Stimulated activated naive CD4-positive, alpha-beta T cell treated with Interleukin-2 at 50 U/mL for 16 hours (primary cell): ENCODE measurements around the gene TBP.

Experiments
- DNase-seq: peaks from one replicate; lab custom pipeline; 2025; lab: John Stamatoyannopoulos, UW

The TBP gene

GRCh38 chr6:170535004-170535403 is 19.2 kb upstream of the TBP start:
- no peak for DNase-seq

GRCh38 chr6:170536671-170537070 is 17.5 kb upstream of the TBP start:
- DNase-seq: no peak

DNA sequence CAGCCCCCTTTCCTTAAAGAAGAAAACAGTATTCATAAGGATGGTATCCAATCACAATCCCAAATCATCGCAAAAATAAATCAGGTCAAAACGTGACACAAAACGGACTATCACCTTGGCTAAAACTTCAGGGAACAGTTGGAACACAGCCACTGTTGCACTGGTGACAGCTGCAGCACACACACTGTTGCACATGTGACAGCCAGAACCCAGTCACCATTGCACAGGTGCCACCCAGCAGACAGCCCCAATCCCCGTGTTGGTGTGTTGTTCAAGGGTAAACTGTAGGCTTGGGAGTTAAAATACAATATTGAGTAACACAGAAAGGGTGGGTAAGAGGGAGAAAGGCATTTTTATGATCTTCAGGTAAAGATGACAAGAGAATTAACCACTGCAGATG is 16.8 kb upstream of the TBP start:
- DNase-seq: no peak

DNA sequence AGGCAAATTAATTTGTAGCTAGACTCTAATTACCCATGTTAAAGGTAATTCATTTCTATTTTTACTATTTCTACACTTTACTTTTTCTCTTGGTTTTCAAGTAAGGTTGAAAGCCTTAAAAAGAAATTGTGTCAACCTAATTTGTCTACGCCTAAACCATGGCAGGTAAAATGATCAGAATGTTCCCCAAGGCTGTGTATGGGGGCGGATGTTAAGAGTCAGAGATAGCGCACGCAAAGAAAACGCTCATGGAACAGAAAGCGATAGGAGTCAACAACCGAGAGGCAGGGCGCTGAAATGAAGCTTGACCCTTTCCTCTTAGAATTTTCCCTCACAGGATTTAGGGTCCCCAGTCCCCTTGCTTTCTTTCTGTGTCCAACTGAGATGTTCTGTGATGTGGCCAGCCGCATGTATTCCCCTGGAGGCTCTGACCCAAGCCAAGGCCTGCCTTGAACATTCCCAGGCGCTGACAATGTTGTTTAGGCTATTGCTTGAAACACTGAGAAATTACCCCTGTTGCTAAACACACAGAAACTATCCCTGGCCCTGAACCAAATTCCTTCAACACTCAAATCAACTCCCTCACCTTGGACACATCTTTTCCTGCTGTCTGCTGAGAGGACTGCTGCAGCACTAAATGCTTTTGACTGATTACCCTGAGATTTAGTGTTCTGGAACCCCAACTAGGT is 12.0 kb upstream of the TBP start:
- DNase-seq: no peak

DNA sequence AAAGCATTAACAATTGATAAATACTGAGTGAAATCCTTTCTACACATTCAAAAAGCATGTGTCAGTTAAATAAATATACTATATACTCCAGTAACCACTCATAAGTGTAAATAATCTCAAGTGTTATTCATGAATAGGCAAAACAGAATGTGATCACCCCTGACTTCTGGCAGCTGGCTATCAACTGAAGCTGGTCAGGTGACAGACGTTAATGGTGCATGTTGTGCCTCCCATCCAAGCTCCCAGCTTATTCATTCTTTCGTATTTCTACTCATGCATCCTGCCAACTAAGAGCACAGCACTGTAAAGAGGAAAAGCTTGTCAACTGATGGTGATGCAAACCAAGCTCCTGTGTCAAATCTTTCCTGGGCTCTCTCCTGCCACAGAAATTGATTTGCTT is 8.8 kb upstream of the TBP start:
- no peak for DNase-seq

- DNase-seq: peak; percentile 87
These were observed 1.2 kb upstream of the TBP start, which contains the start of gene PSMB1 for GRCh38 chr6:170552765-170553533. Gene PSMB1, minus strand, starts transcription at chr6:170553307. Its CDS starts 65 bp downstream, at chr6:170553242.

DNA sequence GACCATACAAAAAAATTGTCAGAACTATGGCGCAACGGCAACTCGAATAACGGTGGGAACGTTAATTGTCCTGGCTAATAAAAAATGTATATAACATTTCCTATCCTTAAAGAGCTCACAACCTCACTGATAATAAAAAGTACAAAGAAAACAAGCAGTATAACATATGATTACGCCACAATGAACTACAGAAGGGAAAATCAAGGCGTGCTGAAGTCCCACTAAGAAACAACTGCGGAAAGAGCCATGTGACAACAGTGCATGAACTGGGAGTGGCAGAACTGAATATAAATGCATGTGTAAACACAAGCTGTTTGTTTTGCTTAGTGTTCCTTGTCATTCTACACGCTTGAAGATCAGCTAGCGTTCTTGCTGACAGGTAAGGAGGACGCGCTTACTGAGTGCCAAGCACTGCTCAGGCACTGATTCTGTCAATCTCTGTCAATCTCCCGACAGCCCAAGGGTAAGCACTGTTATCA is 596 bp upstream of the TBP start:
- DNase-seq: peak; percentile 59

DNA sequence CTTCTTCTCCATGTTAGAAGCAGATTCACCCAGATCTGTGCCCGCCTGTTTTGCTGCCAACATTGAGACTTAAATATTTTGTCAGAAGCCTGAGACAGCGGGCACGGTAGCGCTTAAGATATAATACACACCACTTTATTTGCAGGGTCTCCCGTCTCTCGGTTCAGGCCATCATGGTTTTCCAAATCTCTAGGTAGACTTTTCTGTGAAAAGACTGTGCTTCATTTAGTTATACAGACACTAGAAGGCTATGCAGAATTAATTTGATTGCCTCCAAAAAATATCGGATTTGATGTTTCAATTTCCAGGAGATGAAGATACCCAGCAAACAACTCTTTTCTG is 598 bp downstream of the TBP start:
- DNase-seq: no peak

DNA sequence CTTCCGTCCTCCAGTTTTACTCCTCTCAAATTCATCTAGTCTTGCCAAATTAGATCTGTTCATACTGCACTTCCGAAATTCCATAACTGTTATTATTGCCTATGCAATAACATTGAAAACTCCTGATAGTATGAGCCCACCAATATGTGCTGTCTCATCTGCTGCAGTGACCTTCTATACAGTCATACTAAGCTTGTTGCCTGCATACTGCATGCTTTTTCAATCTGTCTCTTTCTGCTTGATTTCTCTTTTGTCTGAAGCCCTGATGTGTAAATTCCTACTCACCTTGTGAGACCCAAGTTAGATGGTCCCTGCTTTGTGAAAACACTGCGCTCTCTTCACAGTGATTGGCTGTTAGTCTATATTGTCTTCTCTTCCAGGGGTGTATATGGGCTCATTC is 1.1 kb downstream of the TBP start:
- no peak for DNase-seq

- DNase-seq: no peak
These were observed 7.4 kb downstream of the TBP start for GRCh38 chr6:170561555-170561954.

GRCh38 chr6:170564936-170565530 is 10.9 kb downstream of the TBP start:
- no peak for DNase-seq

GRCh38 chr6:170572704-170573466 is 18.7 kb downstream of the TBP start:
- DNase-seq: no peak

DNA sequence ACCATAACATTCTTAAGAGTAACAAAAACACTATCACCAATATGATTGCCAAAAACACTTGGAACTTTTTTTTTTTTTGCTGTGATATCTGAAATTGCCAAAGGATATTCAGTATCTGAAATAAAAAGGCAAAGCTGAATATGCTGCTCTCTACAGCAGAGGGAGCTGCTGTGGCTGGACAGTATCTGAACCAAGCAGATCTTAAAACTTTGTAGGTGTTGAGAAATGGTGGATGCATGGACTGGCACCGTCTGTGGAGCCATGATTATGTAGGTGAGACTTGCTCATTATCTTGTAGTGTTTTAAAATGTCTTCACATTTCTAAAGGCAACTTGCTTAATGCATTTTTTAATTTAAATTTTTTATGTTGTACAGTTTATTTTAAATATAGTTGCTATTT is 21.1 kb downstream of the TBP start:
- no peak for DNase-seq

- DNase-seq: no peak
These were observed 24.7 kb downstream of the TBP start for GRCh38 chr6:170578909-170579308.

DNA sequence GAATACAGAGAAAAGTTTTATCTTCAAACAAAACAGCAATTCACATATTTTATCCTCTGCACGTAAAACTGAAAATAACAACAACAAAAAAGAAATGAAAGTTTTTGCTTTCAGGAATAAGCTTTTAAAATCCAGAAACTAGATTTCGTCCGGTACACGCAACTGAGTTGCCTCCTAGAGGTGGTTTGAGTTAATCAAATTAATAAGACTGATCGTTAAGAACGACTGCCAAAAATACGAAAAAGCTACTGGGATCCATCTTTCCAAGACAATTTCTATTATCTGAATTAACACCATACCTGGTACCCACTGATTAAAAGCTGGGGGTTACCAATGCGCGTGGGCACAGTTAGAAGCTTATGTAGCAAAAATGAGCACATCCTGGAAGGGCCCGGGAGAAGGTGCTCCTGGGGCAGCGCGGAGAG is 29.6 kb downstream of the TBP start:
- no peak for DNase-seq

DNA sequence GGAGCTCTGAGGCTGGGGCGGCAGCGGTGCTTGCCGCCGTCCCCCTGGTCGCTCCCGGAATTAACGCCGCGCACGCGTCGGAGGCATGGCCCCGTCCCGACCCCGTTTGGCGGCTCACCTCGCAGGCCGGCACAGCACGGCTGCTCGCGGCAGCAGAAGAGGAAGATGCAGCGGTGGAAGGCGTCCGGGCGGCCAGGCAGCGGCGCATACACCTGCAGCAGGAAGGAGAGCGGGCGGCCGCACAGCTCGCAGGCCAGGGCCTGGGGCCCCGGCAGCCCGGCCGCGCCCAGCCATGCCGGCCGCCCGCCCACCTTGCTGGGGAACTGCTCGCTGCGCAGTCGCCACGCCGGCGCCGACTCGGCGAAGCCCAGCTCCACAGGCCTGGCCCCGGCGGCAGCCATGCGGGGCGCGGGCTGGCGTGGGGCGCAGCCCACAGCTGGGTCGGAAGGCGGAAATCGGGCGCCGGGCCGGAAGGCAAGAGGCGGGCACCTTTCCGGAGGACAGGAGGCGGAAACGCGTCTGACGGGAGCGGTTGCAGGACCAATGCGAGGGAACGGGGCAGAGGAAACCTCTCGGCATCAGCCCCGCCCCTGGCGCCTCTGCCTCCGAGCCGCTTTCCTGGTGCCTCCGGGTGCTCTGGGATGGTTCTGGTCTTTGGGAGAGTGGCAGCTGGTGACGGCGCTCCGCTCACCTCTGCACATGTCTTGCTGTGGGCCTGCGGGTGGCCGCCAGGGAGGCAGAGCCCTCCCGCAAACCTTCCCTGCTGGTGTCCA is 30.2 kb downstream of the TBP start, which contains the start of gene PDCD2:
Gene PDCD2 (minus strand): TSS at position 457 of the 773 bp plus-strand sequence. CDS start 56 bp downstream, at position 401.
- peak; percentile 94 for DNase-seq

- DNase-seq: no peak
These were observed 30.9 kb downstream of the TBP start for GRCh38 chr6:170584954-170585498.

GRCh38 chr6:170590725-170591124 is 36.6 kb downstream of the TBP start:
- DNase-seq: no peak

DNA sequence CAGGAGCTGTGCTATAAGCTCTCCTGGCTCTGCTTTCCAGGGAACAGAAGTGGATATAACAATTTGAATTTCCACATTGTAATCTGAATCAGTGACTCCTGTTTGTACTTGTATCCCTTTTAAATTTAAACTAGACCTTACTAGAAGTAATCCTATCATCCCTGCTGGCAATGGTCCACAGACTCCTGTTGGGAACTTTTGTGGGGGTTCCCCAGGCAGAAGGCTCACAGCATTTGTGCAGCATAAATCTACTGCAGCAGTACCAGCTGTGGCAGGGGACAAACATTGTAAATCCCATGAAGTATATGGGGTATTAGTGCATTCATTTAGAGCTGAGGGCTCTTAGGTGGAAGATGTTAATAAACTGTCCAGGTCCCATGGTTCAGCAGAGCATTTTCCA is 42.3 kb downstream of the TBP start:
- no peak for DNase-seq

DNA sequence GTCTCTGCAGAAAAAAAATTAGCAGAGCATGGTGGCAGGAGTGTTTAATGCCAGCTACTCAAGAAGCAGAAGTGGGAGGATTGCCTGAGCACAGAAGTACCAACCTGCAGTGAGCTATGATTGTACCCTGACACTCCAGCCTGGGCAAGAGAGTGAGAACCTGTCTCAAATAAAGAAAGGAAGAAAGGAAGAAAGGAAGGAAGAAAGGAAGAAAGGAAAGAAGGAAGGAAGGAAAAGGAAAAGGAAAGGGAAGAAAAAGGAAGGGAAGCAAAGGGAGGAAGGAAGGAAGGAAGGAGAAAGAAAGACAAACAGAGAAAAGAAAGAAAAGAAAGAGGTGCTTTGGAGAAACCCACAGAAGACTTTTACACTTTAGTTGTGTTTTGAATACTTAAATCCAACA is 43.1 kb downstream of the TBP start:
- no peak for DNase-seq

- no peak for DNase-seq
These were observed 51.5 kb downstream of the TBP start for GRCh38 chr6:170605574-170606259.
